Uterus (tissue), 2 donors: Measurements from ENCODE around the gene MAP3K15.

Experiments
- CTCF ChIP-seq, 4 experiments: fragments of 200-600 bp in 2 of 4; fragments of 450-650 bp in 2 of 4; sonication (generic) in 2 of 4; IDR thresholded peaks; one replicate each; pipeline ENCODE4 v1.5.1; 2016 to 2019; ENCODE audit warnings: antibody characterized with exemption in 4 of 4, mild to moderate bottlenecking in 2 of 4, moderate library complexity in 1 of 4
- POLR2A ChIP-seq, 2 donors: fragments of 450-650 bp; IDR thresholded peaks; one replicate each; pipeline ENCODE4 v1.6.1; 2016; ENCODE audit warnings: antibody characterized with exemption in 2 of 2, mild to moderate bottlenecking in 1 of 2, moderate library complexity in 1 of 2

GRCh38 chrX:19360903-19361302, 154.4 kb downstream of the MAP3K15 start:
- TF ChIP-seq POLR2A (IDR thresholded peaks at IDR 0.05), result no peak
- TF ChIP-seq CTCF (IDR thresholded peaks at IDR 0.05), result no peak
